ENCODE results near the gene FA2H. TPM values are rescaled to one million over a fixed set of nuclear protein-coding genes. Genes with fewer than 3 reads are reported as not detected.

The FA2H gene
- total and polyA plus RNA-seq, 2 of the 13 experiments (the other 11 are each of a cell fraction or from before 2014, with no cell fraction given): 0.20 TPM; not detected in 1

GRCh38 chr16:74724820-74725549 lies 49.6 kb downstream of the FA2H start:
- Histone ChIP-seq H3K4me1 (ENCODE audit: insufficient read depth, low read length) (peaks cover 12% of the 10 kb centered on the region), H2AFZ (ENCODE audit: low read length) (no peak overlapping the region), H4K20me1 (ENCODE audit: insufficient read depth, low read length) (no peaks in the 10 kb centered on the region), H3K36me3 (replicated peaks in 1 of 2; ENCODE audit: control insufficient read depth in 1 of 2, insufficient read depth in 2 of 2, low read length in 2 of 2) (no peaks in the 10 kb centered on the region), H3K4me2 (ENCODE audit: low read depth, low read length) (peak overlapping the region; percentile 6; the same call in 1 of the 2 replicates), H3K4me3 (replicated peaks in 1 of 3; ENCODE audit: insufficient read depth in 1 of 3, low read depth in 2 of 3, low read length in 3 of 3) (no peak overlapping the region), H3K9me3 (ENCODE audit: low read length) (peaks cover 8% of the 10 kb centered on the region), H3K27ac (ENCODE audit: extremely low read length, insufficient read depth, low read length) (no peak overlapping the region), H3K79me2 (ENCODE audit: insufficient read depth, low read length) (no peaks in the 10 kb centered on the region), H3K9ac (ENCODE audit: insufficient read depth, low read depth, low read length) (no peak overlapping the region), H3K27me3 (ENCODE audit: control insufficient read depth in 1 of 2, insufficient read depth in 2 of 2, low read length in 2 of 2) (peaks cover 0 to 24% of the 10 kb centered on the region in 2 experiments; a peak in 3 of 5 replicates)
- peak; percentile 84 for ATAC-seq
- intact Hi-C loops (cut with micrococcal nuclease; ENCODE audit: unreplicated experiment) (no loop called here), in situ Hi-C loops (cut with HindIII; ENCODE audit: extremely low pct_ligation_motif_present, low pct_unique_long_range_greater_than_20kb) (no loop called here)
- BruUV-seq (replicated peaks): no TSS peak
- POLR2A ChIA-PET: interaction anchor here (0.5 to 1.0 kb wide), 2 partner anchors 13 to 399 kb away, joined by 5 read pairs; no protein-coding TSS in a partner anchor
- DNase-seq (ENCODE audit: low spot score): no peak
- 16% methylated on average over 9 of the region's 19 CpGs for WGBS (ENCODE audit: low lambda C conversion rate)
- no peak for FAIRE-seq
- TF ChIP-seq HCFC1 (IDR thresholded peaks at IDR 0.05; ENCODE audit: low read depth, low read length) (no peak), DNMT3B (CRISPR knock-in tag; conservative IDR thresholded peaks at IDR 0.05) (no peak), ZNF883 (CRISPR knock-in tag; IDR thresholded peaks at IDR 0.05; ENCODE audit: not compliant biosample characterization) (no peak), CBX2 (IDR thresholded peaks at IDR 0.05; ENCODE audit: low read depth, low read length) (no peak), CBX2 (CRISPR knock-in tag; IDR thresholded peaks at IDR 0.05; ENCODE audit: low read depth) (no peak), SYNCRIP (IDR thresholded peaks at IDR 0.05; ENCODE audit: insufficient read depth, low read depth, low read length) (no peak), ZNF180 (CRISPR knock-in tag; IDR thresholded peaks at IDR 0.05; ENCODE audit: borderline replicate concordance, low read depth) (no peak), XRCC5 (optimal IDR thresholded peaks at IDR 0.05; ENCODE audit: low read length) (peak; percentile 10), ZNF276 (CRISPR knock-in tag; IDR thresholded peaks at IDR 0.05; ENCODE audit: low read depth) (0 out of 2 replicates have a peak, but pooled peaks have one; percentile 31), KDM5A (IDR thresholded peaks at IDR 0.05; ENCODE audit: borderline replicate concordance, low read length) (no peak), RXRA (CRISPR knock-in tag; IDR thresholded peaks at IDR 0.05) (no peak), FOXO1 (CRISPR knock-in tag; IDR thresholded peaks at IDR 0.05) (0 out of 2 replicates have a peak, but pooled peaks have one; percentile 10), TCF7 (IDR thresholded peaks at IDR 0.05; ENCODE audit: low read depth) (no peak)
- CTCF ChIA-PET (ENCODE audit: low intra/inter-chr PET ratio, low total read pairs): interaction anchor here (1.2 to 3.1 kb wide), 2 partner anchors 15 to 16 kb away, joined by 3 to 23 read pairs; no protein-coding TSS in a partner anchor
